Hepatocyte (in vitro differentiated cells): ENCODE measurements around the gene CLCNKB. TPM values are rescaled to one million over a fixed set of nuclear protein-coding genes. Genes with fewer than 3 reads are reported as not detected.

Experiments used
- DNase-seq: peaks from one replicate; pipeline ENCODE4 v3.0.0-alpha.2; 2016; ENCODE audit warnings: low spot score
- H2AFZ ChIP-seq: fragments of 200-600 bp; sonication (generic); 2 replicates; pipeline ENCODE4 v1.6.0; 2016; ENCODE audit warnings: antibody characterized with exemption, mild to moderate bottlenecking
- H3K27ac ChIP-seq: fragments of 200-600 bp; sonication (generic); 2 replicates; pipeline ENCODE4 v1.5.1; 2016; ENCODE audit warnings: mild to moderate bottlenecking
- H3K27me3 ChIP-seq: fragments of 200-600 bp; sonication (generic); 2 replicates; pipeline ENCODE4 v1.6.1; 2016
- H3K36me3 ChIP-seq: fragments of 200-600 bp; sonication (generic); replicated peaks from 2 replicates; pipeline ENCODE4 v1.5.1; 2016; ENCODE audit warnings: low read depth; ENCODE audit not compliant: insufficient read depth
- H3K4me1 ChIP-seq: fragments of 200-600 bp; sonication (generic); 2 replicates; pipeline ENCODE4 v1.5.1; 2016; ENCODE audit warnings: mild to moderate bottlenecking, moderate library complexity; ENCODE audit not compliant: insufficient read depth
- H3K4me2 ChIP-seq: fragments of 200-600 bp; sonication (generic); 2 replicates; pipeline ENCODE4 v1.6.0; 2016
- H3K4me3 ChIP-seq: fragments of 200-600 bp; sonication (generic); 2 replicates; pipeline ENCODE4 v1.5.1; 2016; ENCODE audit warnings: mild to moderate bottlenecking
- H3K79me2 ChIP-seq: fragments of 200-600 bp; sonication (generic); 2 replicates; pipeline ENCODE4 v1.6.0; 2017; ENCODE audit warnings: mild to moderate bottlenecking
- H3K9me2 ChIP-seq: fragments of 200-600 bp; sonication (generic); replicated peaks from 2 replicates; pipeline ENCODE4 v1.6.0; 2017; ENCODE audit warnings: mild to moderate bottlenecking; ENCODE audit not compliant: insufficient read depth
- H3K9me3 ChIP-seq: fragments of 200-600 bp; sonication (generic); 2 replicates; pipeline ENCODE4 v1.5.1; 2016; ENCODE audit warnings: low read depth, mild to moderate bottlenecking
- H4K20me1 ChIP-seq: fragments of 200-600 bp; sonication (generic); 2 replicates; pipeline ENCODE4 v1.6.0; 2016; ENCODE audit warnings: mild to moderate bottlenecking; ENCODE audit not compliant: insufficient read depth, poor library complexity, severe bottlenecking
- EZH2 ChIP-seq: fragments of 200-600 bp; sonication (generic); IDR thresholded peaks from 2 replicates; pipeline ENCODE4 v1.6.1; 2016; ENCODE audit warnings: antibody characterized with exemption, mild to moderate bottlenecking, borderline replicate concordance
- EZH2phosphoT487 ChIP-seq: fragments of 200-600 bp; sonication (generic); IDR thresholded peaks from one replicate; pipeline ENCODE4 v1.6.1; 2018; ENCODE audit warnings: antibody characterized with exemption, mild to moderate bottlenecking, low read depth, moderate library complexity; ENCODE audit not compliant: unreplicated experiment, severe bottlenecking
- WGBS: methylation state at CpG from one replicate; pipeline ENCODE4 v1.1.6; 2016; ENCODE audit warnings: low lambda C conversion rate; ENCODE audit errors: missing lambda C conversion rate; 5-methylcytosine and 5-hydroxymethylcytosine counted together
- polyA plus RNA-seq: library from polyadenylated mRNA; unstranded; fragments of >200 nt; fragmentation: Nextera tagmentation; extraction: Ambion mirVana; gene quantifications from 2 replicates; pipeline ENCODE4 v1.2.1, GENCODE V29; 2016
- total RNA-seq: library from RNA; depleted of rRNA; stranded (reverse); fragments of >200 nt; gene quantifications from 2 replicates; pipeline ENCODE4 v1.2.3, GENCODE V29; 2014
- TF ChIP-seq, protein P1 (sequence below): fragments of 200-600 bp; sonication (generic); IDR thresholded peaks from 2 replicates; pipeline ENCODE4 v1.5.1; 2016; ENCODE audit warnings: antibody characterized with exemption, mild to moderate bottlenecking; ENCODE audit not compliant: poor library complexity

The CLCNKB gene
- total and polyA plus RNA-seq, 2 experiments from 2014 or later, result 0.47 to 1.4 TPM

DNA sequence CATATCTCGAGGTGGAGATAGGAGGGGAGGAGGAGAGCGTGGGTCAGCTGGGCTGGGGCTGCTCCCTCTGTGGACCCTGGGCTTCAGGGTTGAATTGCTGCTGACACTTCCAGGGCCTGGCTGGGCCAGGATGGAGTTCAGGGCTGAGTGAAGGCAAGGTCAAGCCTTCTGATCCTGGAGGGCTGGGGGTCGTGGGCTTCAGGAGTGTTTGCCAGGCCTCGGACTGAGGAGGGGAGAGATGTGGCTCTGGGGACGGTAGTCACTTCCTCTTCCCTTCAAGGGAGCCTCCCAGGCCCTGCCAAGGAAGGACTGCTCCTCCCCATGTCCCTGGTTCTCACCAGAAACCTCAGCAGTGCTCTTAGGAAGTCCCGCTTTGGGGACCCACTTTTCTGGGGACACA lies 41.9 kb downstream of the CLCNKB start:
- 82% methylated on average over 6 of the region's 6 CpGs for WGBS
- Histone ChIP-seq H3K9me2 (no peaks in the 10 kb centered on the region), H3K79me2 (no peaks in the 10 kb centered on the region), H4K20me1 (no peaks in the 10 kb centered on the region), H3K27ac (no peak overlapping the region), H3K4me3 (no peak overlapping the region), H3K36me3 (no peaks in the 10 kb centered on the region), H2AFZ (no peak overlapping the region), H3K9me3 (no peaks in the 10 kb centered on the region), H3K4me2 (no peak overlapping the region), H3K27me3 (no peaks in the 10 kb centered on the region), H3K4me1 (no peaks in the 10 kb centered on the region)
- no peak for DNase-seq
- TF ChIP-seq EZH2phosphoT487 (no peak), EZH2 (no peak)
- TF ChIP-seq, protein P1, sequence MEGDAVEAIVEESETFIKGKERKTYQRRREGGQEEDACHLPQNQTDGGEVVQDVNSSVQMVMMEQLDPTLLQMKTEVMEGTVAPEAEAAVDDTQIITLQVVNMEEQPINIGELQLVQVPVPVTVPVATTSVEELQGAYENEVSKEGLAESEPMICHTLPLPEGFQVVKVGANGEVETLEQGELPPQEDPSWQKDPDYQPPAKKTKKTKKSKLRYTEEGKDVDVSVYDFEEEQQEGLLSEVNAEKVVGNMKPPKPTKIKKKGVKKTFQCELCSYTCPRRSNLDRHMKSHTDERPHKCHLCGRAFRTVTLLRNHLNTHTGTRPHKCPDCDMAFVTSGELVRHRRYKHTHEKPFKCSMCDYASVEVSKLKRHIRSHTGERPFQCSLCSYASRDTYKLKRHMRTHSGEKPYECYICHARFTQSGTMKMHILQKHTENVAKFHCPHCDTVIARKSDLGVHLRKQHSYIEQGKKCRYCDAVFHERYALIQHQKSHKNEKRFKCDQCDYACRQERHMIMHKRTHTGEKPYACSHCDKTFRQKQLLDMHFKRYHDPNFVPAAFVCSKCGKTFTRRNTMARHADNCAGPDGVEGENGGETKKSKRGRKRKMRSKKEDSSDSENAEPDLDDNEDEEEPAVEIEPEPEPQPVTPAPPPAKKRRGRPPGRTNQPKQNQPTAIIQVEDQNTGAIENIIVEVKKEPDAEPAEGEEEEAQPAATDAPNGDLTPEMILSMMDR, result no peak

DNA sequence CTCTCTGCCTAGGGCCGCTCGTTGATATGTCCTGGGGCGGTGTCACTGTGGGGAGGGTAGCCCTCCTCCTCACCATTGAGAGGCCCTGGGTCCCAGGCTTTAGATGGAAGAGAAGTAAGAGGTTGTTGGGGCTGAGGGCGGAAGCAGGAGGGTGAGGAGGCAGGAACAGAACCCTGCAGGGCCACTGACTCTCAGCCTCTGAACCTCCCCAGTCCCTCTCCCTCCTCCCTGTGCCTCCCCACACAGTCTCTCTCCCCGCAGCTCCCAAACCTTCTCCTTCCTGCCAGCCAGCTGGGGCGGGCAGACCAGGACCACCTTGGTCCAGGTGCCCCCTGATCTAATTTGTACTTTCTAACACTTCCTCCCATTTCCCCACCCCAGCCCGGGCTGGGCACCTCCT lies 44.2 kb downstream of the CLCNKB start:
- Histone ChIP-seq H3K4me2 (no peak overlapping the region), H3K27me3 (no peaks in the 10 kb centered on the region), H2AFZ (no peak overlapping the region), H3K4me1 (no peaks in the 10 kb centered on the region), H3K27ac (no peak overlapping the region), H3K9me3 (no peaks in the 10 kb centered on the region), H3K79me2 (no peaks in the 10 kb centered on the region), H4K20me1 (no peaks in the 10 kb centered on the region), H3K9me2 (no peaks in the 10 kb centered on the region), H3K36me3 (no peaks in the 10 kb centered on the region), H3K4me3 (no peak overlapping the region)
- WGBS, result 78% methylated on average over 7 of the region's 7 CpGs
- TF ChIP-seq, protein P1, result no peak
- TF ChIP-seq EZH2 (no peak), EZH2phosphoT487 (no peak)
- DNase-seq, result no peak

DNA sequence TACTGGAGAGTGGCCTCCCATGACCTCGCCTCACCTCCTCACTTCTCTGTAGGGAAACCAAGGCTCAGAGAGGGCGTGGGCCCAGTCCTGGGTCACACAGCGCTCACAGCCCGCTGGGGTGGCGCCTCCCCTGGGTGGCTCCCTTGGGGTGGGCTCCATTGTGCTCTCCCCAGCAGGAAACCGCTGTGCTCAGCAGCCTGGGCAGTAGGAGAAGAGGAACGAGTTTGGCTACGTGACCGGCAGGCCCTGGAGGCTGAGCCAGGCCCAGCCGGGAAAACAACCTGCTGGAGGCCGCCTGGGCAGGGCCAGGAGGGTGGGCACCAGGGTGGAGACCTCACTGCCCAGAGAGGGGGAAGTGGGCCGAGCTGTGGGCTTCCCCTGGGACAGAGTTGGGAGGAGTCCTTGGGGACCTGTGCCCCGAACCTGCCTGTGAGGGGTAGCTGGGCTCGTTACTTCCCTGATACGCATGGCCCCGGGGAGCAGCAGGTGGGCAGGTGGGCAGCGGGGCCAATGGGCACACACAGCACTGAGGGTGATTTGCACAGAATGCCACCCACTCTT lies 44.8 kb downstream of the CLCNKB start:
- H3K9me3 ChIP-seq, result no peaks in the 10 kb centered on the region
- no peaks in the 10 kb centered on the region for H3K79me2 ChIP-seq
- 86% methylated on average over 17 of the region's 17 CpGs for WGBS
- DNase-seq, result no peak
- no peak overlapping the region for H3K4me2 ChIP-seq
- TF ChIP-seq EZH2phosphoT487 (no peak), EZH2 (no peak)
- TF ChIP-seq, protein P1, result no peak
- H3K27me3 ChIP-seq, result no peaks in the 10 kb centered on the region
- H2AFZ ChIP-seq, result no peak overlapping the region
- H3K4me1 ChIP-seq, result no peaks in the 10 kb centered on the region
- H3K9me2 ChIP-seq, result no peaks in the 10 kb centered on the region
- H3K36me3 ChIP-seq, result no peaks in the 10 kb centered on the region
- no peaks in the 10 kb centered on the region for H4K20me1 ChIP-seq
- H3K4me3 ChIP-seq, result no peak overlapping the region
- no peak overlapping the region for H3K27ac ChIP-seq

DNA sequence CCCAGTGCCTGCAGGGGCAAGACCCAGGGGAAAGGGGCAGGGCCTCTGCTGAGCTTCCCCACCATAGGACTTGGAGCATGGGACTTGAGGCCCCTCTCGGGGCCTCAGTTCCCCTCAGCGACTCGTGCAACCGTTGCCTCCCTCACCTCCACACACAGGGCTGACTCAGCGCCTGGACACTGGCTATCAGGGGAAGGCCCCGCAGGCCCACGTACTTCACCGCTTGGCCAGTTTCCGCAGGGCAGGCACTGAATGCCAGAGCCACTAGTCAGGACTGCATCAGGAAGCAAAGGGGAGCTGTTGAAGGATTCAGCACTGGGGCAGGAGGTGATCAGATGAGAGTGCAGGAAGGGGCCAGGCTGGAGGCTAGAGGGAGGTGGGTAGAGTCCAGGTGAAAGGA lies 45.4 kb downstream of the CLCNKB start:
- no peaks in the 10 kb centered on the region for H3K9me2 ChIP-seq
- DNase-seq, result peak; percentile 47
- no peaks in the 10 kb centered on the region for H3K79me2 ChIP-seq
- H3K36me3 ChIP-seq, result no peaks in the 10 kb centered on the region
- H3K4me1 ChIP-seq, result no peaks in the 10 kb centered on the region
- no peak overlapping the region for H2AFZ ChIP-seq
- no peaks in the 10 kb centered on the region for H3K9me3 ChIP-seq
- WGBS, result 73% methylated on average over 9 of the region's 9 CpGs
- no peak for TF ChIP-seq EZH2phosphoT487
- TF ChIP-seq, protein P1, result no peak
- no peak for TF ChIP-seq EZH2
- H3K4me3 ChIP-seq, result no peak overlapping the region
- H3K27me3 ChIP-seq, result no peaks in the 10 kb centered on the region
- H3K4me2 ChIP-seq, result no peak overlapping the region
- H3K27ac ChIP-seq, result no peak overlapping the region
- no peaks in the 10 kb centered on the region for H4K20me1 ChIP-seq
